B cell (primary cell): ENCODE results near the gene PDPN.

Experiments
- EZH2 ChIP-seq: IDR thresholded peaks from 2 replicates; pipeline ENCODE4 v1.6.1; 2012; ENCODE audit warnings: borderline replicate concordance, low read depth, mild to moderate bottlenecking, moderate library complexity, low read length; ENCODE audit not compliant: insufficient read depth, poor library complexity, severe bottlenecking
- TF ChIP-seq, protein P1 (sequence below): fragments of 200-600 bp; IDR thresholded peaks from one replicate; pipeline ENCODE4 v1.8.0; 2022; ENCODE audit warnings: antibody characterized with exemption, mild to moderate bottlenecking

DNA sequence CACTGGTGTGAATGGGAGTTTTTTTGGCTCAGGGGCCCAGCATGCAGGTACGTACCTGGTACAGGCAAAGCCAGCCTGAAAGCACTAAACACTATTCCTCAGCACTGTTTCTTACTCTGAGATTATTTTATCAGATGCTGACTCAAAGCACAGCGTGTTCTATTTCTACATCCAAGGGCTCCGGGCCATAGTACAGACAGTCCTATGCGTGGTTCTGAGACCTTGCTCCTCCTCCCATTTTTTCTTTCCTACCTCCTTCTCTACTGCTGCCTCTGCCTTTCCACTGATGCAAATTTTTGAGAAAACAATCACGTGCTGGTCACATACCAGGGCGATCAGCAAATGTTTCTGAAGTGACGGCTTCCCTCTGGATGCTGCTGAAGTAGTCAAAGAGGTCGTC is 36.3 kb downstream of the PDPN start:
- TF ChIP-seq EZH2 = no peak
- TF ChIP-seq, protein P1, sequence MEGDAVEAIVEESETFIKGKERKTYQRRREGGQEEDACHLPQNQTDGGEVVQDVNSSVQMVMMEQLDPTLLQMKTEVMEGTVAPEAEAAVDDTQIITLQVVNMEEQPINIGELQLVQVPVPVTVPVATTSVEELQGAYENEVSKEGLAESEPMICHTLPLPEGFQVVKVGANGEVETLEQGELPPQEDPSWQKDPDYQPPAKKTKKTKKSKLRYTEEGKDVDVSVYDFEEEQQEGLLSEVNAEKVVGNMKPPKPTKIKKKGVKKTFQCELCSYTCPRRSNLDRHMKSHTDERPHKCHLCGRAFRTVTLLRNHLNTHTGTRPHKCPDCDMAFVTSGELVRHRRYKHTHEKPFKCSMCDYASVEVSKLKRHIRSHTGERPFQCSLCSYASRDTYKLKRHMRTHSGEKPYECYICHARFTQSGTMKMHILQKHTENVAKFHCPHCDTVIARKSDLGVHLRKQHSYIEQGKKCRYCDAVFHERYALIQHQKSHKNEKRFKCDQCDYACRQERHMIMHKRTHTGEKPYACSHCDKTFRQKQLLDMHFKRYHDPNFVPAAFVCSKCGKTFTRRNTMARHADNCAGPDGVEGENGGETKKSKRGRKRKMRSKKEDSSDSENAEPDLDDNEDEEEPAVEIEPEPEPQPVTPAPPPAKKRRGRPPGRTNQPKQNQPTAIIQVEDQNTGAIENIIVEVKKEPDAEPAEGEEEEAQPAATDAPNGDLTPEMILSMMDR = no peak
